Spinal cord (tissue), 10 donors: ENCODE data around the gene CASP10. TPM values are rescaled to one million over a fixed set of nuclear protein-coding genes. Genes with fewer than 3 reads are reported as not detected.

Experiments
- DNase-seq, 6 donors: peaks; one replicate each; pipeline versions ENCODE4 v3.0.0 to v3.0.0-alpha.2; 2013 to 2015; ENCODE audit warnings: low spot score in 6 of 6, low read depth in 4 of 6
- H3K27ac ChIP-seq: one replicate; pipeline ENCODE4 v1.5.1; 2013; ENCODE audit warnings: low read depth, low read length, control low read depth
- H3K27me3 ChIP-seq: one replicate; pipeline ENCODE4 v1.6.1; 2013; ENCODE audit warnings: low read length; ENCODE audit not compliant: control insufficient read depth, insufficient read depth
- H3K36me3 ChIP-seq: one replicate; pipeline ENCODE4 v1.6.1; 2013; ENCODE audit warnings: low read length; ENCODE audit not compliant: control insufficient read depth, insufficient read depth
- H3K4me1 ChIP-seq: one replicate; pipeline ENCODE4 v1.6.1; 2013; ENCODE audit warnings: low read length; ENCODE audit not compliant: control insufficient read depth, insufficient read depth
- H3K4me3 ChIP-seq: one replicate; pipeline ENCODE4 v1.5.1; 2013; ENCODE audit warnings: low read depth, low read length, control low read depth
- H3K9me3 ChIP-seq: one replicate; pipeline ENCODE4 v1.6.1; 2013; ENCODE audit warnings: low read length; ENCODE audit not compliant: control insufficient read depth, insufficient read depth
- WGBS: methylation state at CpG from one replicate; pipeline ENCODE4 v1.1.5; 2013; ENCODE audit warnings: missing lambda C conversion rate; ENCODE audit not compliant: insufficient coverage; 5-methylcytosine and 5-hydroxymethylcytosine counted together
- polyA plus RNA-seq, 2 donors: library from polyadenylated mRNA; unstranded; fragments of 120-200 nt; gene quantifications; one replicate each; pipeline ENCODE4 v1.2.1, GENCODE V29; 2013; ENCODE audit not compliant: insufficient read length in 2 of 2
- total RNA-seq, 2 donors: library from RNA; depleted of rRNA in 1 of 2; stranded (reverse); fragments of 120-200 nt in 1 of 2; fragments of >200 nt in 1 of 2; gene quantifications; one replicate each; pipeline versions ENCODE4 v1.2.3 to v1.2.4, GENCODE V29; 2013 to 2014
- donor health status: healthy.

The CASP10 gene
- total and polyA plus RNA-seq, 4 donors, result 2.8 to 8.7 (median 6.5) TPM

DNA sequence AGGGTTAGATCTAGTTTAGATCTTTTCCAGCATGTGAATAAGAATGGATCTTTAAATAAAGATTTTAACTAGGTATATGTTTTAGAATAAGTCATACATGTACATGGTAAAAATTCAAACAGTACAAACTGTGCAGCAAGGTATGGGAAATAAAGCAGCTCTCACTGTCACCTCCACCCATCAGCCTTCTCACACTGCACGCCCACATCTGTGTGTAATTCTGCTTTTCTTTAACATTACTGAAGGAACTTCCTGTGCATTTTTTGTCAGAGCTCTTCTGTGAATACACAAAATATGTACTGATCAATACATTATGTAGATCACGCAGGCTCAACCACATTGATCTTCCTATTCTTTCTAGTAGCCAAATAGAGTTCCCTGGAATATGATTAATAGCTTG is 80.8 kb downstream of the CASP10 start:
- no peaks in the 10 kb centered on the region for H3K36me3 ChIP-seq
- H3K4me1 ChIP-seq, result no peaks in the 10 kb centered on the region
- H3K4me3 ChIP-seq, result no peak overlapping the region
- no peaks in the 10 kb centered on the region for H3K9me3 ChIP-seq
- no peak for DNase-seq
- 86% methylated on average over 1 of the region's 2 CpGs for WGBS
- no peak overlapping the region for H3K27ac ChIP-seq
- no peaks in the 10 kb centered on the region for H3K27me3 ChIP-seq

DNA sequence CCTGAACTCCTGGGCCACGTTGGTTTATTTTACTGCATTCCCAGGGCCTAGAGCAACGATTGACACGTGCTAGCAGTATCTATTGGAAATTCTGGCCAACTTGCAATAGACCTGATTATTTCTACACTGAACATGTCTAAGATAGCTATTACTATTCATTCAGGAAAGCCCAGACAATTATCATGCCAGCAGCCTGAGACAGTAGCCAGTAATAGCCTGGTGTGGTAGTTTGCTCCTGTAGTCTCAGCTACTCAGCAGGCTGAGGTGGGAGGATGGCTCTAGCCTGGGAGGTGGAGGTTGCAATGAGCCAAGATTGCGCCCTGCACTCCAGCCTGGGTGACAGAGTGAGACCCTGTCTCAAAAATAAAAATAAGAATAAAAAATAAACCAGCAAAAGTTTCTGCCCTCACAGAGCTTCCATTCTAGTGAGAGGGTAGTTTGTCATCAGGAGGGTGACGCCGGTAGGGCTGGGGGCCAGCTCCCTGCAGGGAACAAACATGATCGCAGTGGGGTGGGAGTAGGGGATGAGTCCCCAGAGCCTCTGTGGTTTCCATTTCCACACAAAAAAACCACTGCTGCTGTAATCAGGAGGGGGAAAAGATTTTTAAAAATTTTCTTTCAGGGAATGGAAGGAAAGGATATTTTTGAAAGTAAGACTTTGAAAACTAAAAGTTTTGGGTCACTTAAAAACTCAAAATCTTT is 81.7 kb downstream of the CASP10 start:
- Histone ChIP-seq H3K4me3 (no peak overlapping the region), H3K36me3 (no peaks in the 10 kb centered on the region), H3K9me3 (no peaks in the 10 kb centered on the region), H3K4me1 (no peaks in the 10 kb centered on the region), H3K27me3 (no peaks in the 10 kb centered on the region), H3K27ac (no peak overlapping the region)
- WGBS, result 100% methylated on average over 1 of the region's 7 CpGs
- no peak for DNase-seq

DNA sequence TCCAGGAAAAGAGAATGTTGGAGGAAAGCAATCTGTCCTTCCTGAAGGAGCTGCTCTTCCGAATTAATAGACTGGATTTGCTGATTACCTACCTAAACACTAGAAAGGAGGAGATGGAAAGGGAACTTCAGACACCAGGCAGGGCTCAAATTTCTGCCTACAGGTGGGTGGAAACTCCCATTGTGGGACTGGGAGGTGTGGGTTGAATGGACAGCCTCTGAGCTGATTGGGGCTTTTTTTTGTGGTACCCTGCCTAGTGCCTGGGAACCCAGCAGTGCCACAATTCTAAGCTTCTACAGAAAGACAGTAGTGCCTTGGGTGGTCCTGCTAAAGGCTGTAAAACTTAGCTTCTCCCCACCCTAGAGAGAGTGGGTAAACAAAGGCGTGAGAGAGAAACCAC is 83.7 kb downstream of the CASP10 start:
- Histone ChIP-seq H3K36me3 (no peaks in the 10 kb centered on the region), H3K4me3 (no peak overlapping the region), H3K27me3 (no peaks in the 10 kb centered on the region), H3K4me1 (no peaks in the 10 kb centered on the region), H3K9me3 (no peaks in the 10 kb centered on the region), H3K27ac (no peak overlapping the region)
- DNase-seq, result no peak
- WGBS, result no CpG with 5 or more reads among the region's 2 CpGs

DNA sequence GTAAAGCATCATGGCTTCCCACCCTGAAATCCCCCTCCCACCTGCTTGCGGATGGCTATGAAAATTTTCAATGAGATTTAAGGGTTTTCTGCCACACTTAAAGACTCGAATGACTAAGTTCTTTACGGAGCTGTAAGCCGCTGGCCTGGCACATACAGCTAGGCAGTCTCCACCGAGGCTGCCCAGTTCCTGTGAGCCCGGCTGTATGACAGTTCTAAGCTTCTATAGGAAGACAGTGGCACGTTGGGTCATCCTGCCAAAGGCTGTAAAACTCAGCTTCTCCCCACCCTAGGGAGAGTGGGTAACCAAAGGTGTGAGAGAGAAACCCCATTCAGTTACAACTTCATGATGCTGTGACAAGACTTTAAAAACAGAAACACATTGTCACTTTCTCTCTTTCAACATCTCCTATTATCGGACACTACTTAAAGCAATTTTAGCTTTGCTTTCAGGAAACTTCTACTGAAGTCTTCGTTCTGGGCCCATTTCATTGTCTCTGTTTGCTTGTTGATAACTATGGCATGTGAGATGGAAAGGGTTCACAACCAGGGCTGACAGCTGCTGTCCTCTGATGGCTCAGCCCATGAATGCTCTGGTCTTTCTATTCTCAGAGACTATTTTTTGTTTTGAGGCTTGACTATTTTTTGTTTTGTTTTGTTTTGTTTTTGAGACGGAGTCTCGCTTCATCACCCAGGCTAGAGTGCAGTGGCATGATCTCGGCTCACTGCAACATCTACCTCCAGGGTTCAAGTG is 84.5 kb downstream of the CASP10 start:
- Histone ChIP-seq H3K27me3 (no peaks in the 10 kb centered on the region), H3K4me3 (no peak overlapping the region), H3K9me3 (no peaks in the 10 kb centered on the region), H3K4me1 (no peaks in the 10 kb centered on the region), H3K27ac (no peak overlapping the region), H3K36me3 (no peaks in the 10 kb centered on the region)
- DNase-seq, result no peak
- WGBS, result 94% methylated on average over 6 of the region's 12 CpGs

DNA sequence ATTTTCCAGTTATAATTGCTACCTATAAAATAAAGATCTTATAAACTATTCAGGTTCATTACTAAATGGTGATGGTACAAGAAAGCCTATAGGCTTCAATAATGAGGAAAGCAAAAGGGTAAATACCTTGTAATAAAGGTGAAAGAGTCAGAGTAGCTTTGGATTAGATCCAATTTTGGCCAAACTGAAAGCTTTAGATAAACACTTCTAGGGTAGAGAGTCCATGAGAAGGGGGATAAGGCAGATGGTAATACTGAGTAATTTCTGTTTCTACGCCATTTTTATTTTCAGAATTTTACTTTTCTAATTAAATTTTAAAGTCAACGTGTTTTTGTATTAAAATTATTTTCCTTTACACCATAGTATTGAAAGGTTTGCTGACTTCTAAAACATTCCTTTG is 86.8 kb downstream of the CASP10 start:
- Histone ChIP-seq H3K4me1 (no peaks in the 10 kb centered on the region), H3K36me3 (no peaks in the 10 kb centered on the region), H3K9me3 (no peaks in the 10 kb centered on the region), H3K4me3 (no peak overlapping the region), H3K27ac (no peak overlapping the region), H3K27me3 (no peaks in the 10 kb centered on the region)
- no peak for DNase-seq
- whole genome bisulfite sequencing, result no CpG with 5 or more reads among the region's 2 CpGs

DNA sequence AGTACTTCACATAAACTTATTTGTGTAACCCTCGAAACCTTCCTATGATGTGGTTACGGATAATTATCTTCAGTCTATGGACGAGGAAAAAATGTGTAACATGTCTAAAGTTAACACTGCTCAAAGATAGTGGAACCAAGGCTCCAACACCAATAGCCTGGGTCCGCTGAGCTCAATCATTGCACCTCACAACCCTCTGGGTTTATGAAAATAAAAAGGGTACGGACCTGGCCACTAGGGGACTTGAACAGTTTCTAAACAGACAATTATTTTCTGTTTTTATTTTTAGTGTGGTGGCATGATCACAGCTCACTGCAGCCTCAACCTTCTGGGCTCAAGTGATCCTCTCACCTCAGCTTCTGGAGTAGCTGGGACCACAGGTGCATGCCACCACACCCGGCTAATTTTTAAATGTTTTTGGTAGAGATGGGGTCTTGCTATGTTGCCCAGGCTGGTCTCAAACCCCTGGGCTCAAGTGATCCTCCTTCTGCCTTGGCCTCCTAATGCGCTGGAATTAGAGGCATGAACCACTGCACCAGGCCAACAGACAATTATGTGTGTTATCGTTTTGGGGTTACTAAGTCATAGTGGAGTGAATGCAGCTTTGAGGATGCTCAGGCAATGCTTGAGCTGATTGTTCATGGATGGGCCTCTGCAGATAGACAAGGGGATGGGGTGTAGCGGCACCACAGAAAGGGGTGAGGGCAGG is 87.5 kb downstream of the CASP10 start:
- Histone ChIP-seq H3K9me3 (no peaks in the 10 kb centered on the region), H3K27ac (no peak overlapping the region), H3K36me3 (no peaks in the 10 kb centered on the region), H3K4me3 (no peak overlapping the region), H3K27me3 (no peaks in the 10 kb centered on the region), H3K4me1 (no peaks in the 10 kb centered on the region)
- no peak for DNase-seq
- 100% methylated on average over 5 of the region's 9 CpGs for WGBS

DNA sequence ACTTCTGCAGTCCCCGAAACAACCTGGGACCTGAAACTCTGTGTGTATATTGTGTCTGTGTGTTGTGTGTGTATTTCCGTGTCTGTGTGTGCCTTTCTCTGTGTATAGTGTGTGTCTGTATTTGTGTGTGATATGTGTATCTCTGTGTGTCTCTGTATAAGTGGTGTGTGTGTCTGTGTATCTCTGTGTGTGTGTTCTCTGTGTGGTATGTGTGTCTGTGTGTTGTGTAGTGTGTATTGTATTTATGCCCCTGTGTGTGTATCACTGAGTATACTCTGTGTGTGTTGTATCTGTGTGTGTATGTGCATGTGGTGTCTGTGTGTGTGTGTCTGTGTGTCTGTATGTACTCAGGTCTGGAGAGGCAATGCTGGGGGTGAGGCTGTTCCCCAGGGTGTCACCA is 89.0 kb downstream of the CASP10 start:
- DNase-seq, result no peak
- Histone ChIP-seq H3K9me3 (no peaks in the 10 kb centered on the region), H3K27me3 (no peaks in the 10 kb centered on the region), H3K36me3 (no peaks in the 10 kb centered on the region), H3K4me3 (no peak overlapping the region), H3K4me1 (no peaks in the 10 kb centered on the region), H3K27ac (no peak overlapping the region)
- WGBS, result 100% methylated on average over 2 of the region's 2 CpGs

DNA sequence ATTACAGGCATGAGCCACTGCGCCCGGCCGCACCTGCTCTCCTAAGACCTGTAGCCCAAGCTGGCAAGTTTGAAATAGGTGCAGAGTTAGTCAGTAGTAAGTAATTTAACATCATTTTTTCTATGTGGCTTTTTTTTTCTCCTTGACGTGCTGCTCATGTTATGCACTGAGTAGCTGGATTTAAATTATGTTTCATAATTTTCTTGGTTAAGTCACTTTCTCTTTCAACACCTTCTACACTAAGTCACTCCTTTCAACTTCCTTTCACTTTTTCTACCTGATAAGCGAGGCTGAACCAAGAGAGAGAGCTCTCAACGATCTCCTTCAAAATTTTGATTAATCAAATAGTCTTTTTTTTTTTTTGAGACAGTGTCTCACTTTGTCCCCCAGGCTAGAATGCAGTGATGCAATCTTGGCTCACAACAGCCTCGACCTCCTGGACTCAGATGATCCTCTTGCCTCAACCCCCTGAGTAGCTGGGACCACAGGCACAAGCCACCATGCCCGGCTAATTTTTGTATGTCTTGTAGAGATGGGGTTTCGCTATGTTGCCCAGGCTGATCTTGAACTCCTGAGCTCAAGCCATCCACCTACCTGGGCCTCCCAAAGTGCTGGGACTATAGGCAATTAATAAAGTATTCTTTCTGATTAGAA is 90.5 kb downstream of the CASP10 start:
- DNase-seq, result no peak
- Histone ChIP-seq H3K4me1 (no peaks in the 10 kb centered on the region), H3K9me3 (no peaks in the 10 kb centered on the region), H3K27me3 (no peaks in the 10 kb centered on the region), H3K27ac (no peak overlapping the region), H3K4me3 (no peak overlapping the region), H3K36me3 (no peaks in the 10 kb centered on the region)
- WGBS, result 90% methylated on average over 5 of the region's 9 CpGs

DNA sequence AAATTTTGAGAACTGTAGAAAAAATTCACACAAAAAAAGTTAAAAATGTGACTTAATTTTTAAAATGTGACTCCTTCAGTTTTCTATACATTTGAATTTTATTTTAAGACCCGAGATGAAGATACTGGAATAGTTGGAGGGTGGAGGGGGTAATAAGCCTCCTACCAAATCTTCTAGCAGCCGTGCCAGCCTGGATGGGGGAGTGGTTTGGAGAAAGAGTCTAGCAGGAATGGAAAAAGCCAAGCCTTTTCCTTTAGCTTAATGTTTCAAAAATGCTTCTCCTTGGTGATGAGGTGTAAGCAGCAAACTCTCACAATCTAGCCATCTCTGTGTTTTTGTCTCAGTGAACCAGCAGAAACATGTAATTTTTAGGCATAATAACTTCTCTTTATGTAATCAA is 92.1 kb downstream of the CASP10 start:
- WGBS, result no CpG with 5 or more reads among the region's 2 CpGs
- Histone ChIP-seq H3K27ac (no peak overlapping the region), H3K27me3 (no peaks in the 10 kb centered on the region), H3K9me3 (no peaks in the 10 kb centered on the region), H3K4me1 (no peaks in the 10 kb centered on the region), H3K36me3 (no peaks in the 10 kb centered on the region), H3K4me3 (no peak overlapping the region)
- no peak for DNase-seq
